Superior temporal gyrus (tissue), 1 donor: Measurements from ENCODE around the gene LAMA3.

Experiments
- DNase-seq: peaks from one replicate; pipeline ENCODE4 v3.0.0-alpha.2; 2016; ENCODE audit errors: extremely low spot score

Gene LAMA3

GRCh38 chr18:23822590-23823385, 133.5 kb downstream of the LAMA3 start:
- DNase-seq: no peak

- DNase-seq: no peak
These were observed 135.0 kb downstream of the LAMA3 start for GRCh38 chr18:23824240-23824639.

GRCh38 chr18:23824669-23825068, 135.4 kb downstream of the LAMA3 start:
- no peak for DNase-seq

GRCh38 chr18:23825496-23825895, 136.2 kb downstream of the LAMA3 start:
- DNase-seq: peak; percentile 46

GRCh38 chr18:23825978-23826405, 136.7 kb downstream of the LAMA3 start:
- DNase-seq: peak; percentile 83

GRCh38 chr18:23826850-23827620, 137.8 kb downstream of the LAMA3 start:
- DNase-seq: no peak

- no peak for DNase-seq
These were observed 138.4 kb downstream of the LAMA3 start for GRCh38 chr18:23827681-23828080.

- DNase-seq: no peak
These were observed 139.2 kb downstream of the LAMA3 start for GRCh38 chr18:23828426-23828825.

GRCh38 chr18:23832911-23833310, 143.7 kb downstream of the LAMA3 start:
- DNase-seq: no peak

GRCh38 chr18:23833714-23834113, 144.5 kb downstream of the LAMA3 start:
- no peak for DNase-seq

GRCh38 chr18:23835091-23835490, 145.8 kb downstream of the LAMA3 start:
- DNase-seq: no peak

GRCh38 chr18:23835506-23835905, 146.3 kb downstream of the LAMA3 start:
- DNase-seq: no peak

- no peak for DNase-seq
These were observed 148.3 kb downstream of the LAMA3 start for GRCh38 chr18:23837591-23837990.

GRCh38 chr18:23838233-23838632, 149.0 kb downstream of the LAMA3 start:
- no peak for DNase-seq

GRCh38 chr18:23838801-23839366, 149.6 kb downstream of the LAMA3 start:
- no peak for DNase-seq

- no peak for DNase-seq
These were observed 153.1 kb downstream of the LAMA3 start for GRCh38 chr18:23842305-23842704.

- DNase-seq: no peak
These were observed 155.9 kb downstream of the LAMA3 start for GRCh38 chr18:23844991-23845680.

GRCh38 chr18:23845988-23846630, 156.9 kb downstream of the LAMA3 start:
- DNase-seq: no peak

- no peak for DNase-seq
These were observed 158.2 kb downstream of the LAMA3 start for GRCh38 chr18:23847321-23847986.

GRCh38 chr18:23849141-23849540, 159.9 kb downstream of the LAMA3 start:
- no peak for DNase-seq

GRCh38 chr18:23850215-23850614, 161.0 kb downstream of the LAMA3 start:
- no peak for DNase-seq
